Urinary bladder (tissue), 4 donors: ENCODE data around the gene AKAP5. TPM values are rescaled to one million over a fixed set of nuclear protein-coding genes. Genes with fewer than 3 reads are reported as not detected.
"Not testable (repeated sequence)": the region's sequence is repeated elsewhere in the genome, so short reads cannot be mapped to it uniquely, and the experiment has no call there.

Experiments used
- DNase-seq: peaks from one replicate; pipeline ENCODE4 v3.0.0-alpha.2; 2015; ENCODE audit errors: extremely low spot score
- H3K27ac ChIP-seq: one replicate; pipeline ENCODE4 v1.5.1; 2013; ENCODE audit warnings: low read depth, mild to moderate bottlenecking, moderate library complexity
- H3K36me3 ChIP-seq: one replicate; pipeline ENCODE4 v1.6.1; 2013; ENCODE audit warnings: mild to moderate bottlenecking, moderate library complexity; ENCODE audit not compliant: insufficient read depth
- H3K4me1 ChIP-seq: one replicate; pipeline ENCODE4 v1.6.1; 2013; ENCODE audit warnings: mild to moderate bottlenecking, moderate library complexity; ENCODE audit not compliant: insufficient read depth
- H3K4me3 ChIP-seq: one replicate; pipeline ENCODE4 v1.5.1; 2013; ENCODE audit warnings: low read depth, low read length
- WGBS: extraction: QIAGEN DNeasy Blood & Tissue Kit; methylation state at CpG from one replicate; pipeline ENCODE4 v1.1.7; 2013; 5-methylcytosine and 5-hydroxymethylcytosine counted together
- polyA plus RNA-seq: library from polyadenylated mRNA; stranded (reverse); fragments of 200-250 nt; gene quantifications from one replicate; pipeline ENCODE4 v1.2.3, GENCODE V29; 2013
- total RNA-seq: library from RNA; depleted of rRNA; stranded (reverse); fragments of >200 nt; gene quantifications from one replicate; pipeline ENCODE4 v1.2.3, GENCODE V29; 2014
- donor health status: healthy with polysubstance abuse.
- donor health status: healthy.

The AKAP5 gene
- total and polyA plus RNA-seq, 2 donors: 0.35 to 5.6 TPM

DNA sequence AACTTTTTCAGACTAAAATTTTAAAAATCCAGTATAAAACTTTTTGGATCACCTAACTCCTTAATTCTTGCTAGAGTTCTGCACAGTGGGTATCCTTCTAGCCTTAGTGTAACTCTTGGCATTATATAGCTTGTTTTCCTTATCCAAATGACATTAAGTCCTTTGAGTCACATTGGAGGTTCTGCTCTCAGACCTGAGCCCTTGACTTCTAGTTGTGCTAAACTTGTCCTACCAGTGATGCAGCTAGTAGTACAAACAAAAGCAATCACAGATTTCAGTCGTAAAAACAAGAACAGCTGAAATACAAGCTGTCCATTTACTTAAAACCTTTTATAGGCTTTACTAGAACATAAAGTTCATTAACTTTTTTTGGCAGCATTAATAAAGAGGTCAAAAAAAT, 49.8 kb downstream of the AKAP5 start:
- Histone ChIP-seq H3K36me3 (no peaks in the 10 kb centered on the region), H3K27ac (no peak overlapping the region), H3K4me1 (peaks cover 2% of the 10 kb centered on the region), H3K4me3 (no peak overlapping the region)
- WGBS: 40% methylated on average over 1 of the region's 1 CpG
- no peak for DNase-seq

DNA sequence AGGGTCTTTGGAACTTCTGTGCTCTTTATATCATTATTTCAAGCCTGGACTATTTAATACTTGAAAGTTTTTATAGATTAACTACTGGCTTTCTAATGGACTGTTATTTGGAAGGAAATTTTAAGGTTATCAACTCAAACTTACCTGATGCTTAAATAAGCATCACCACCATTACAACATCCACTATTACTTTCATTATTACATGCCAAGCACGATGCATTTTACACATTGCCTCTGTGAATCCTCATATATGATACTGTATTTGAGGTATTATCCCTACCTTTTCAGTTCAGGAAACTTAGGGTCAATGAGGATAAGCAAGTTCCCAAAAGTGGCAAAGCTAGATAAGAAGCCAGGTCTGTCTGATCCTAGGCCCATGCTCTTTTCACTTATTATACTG, 51.7 kb downstream of the AKAP5 start:
- peaks cover 2% of the 10 kb centered on the region for H3K4me1 ChIP-seq

GRCh38 chr14:64517667-64518066, 52.4 kb downstream of the AKAP5 start:
- 93% methylated on average over 6 of the region's 6 CpGs for WGBS
- H3K4me1 ChIP-seq, H3K27ac ChIP-seq, H3K4me3 ChIP-seq, DNase-seq, H3K36me3 ChIP-seq: not testable (repeated sequence)

More for the DNA sequence above, 51.7 kb downstream of the AKAP5 start:
- H3K27ac ChIP-seq: no peak overlapping the region
- no peak for DNase-seq
- no peaks in the 10 kb centered on the region for H3K36me3 ChIP-seq
- WGBS: 87% methylated on average over 1 of the region's 1 CpG
- no peak overlapping the region for H3K4me3 ChIP-seq

GRCh38 chr14:64518229-64518628, 52.9 kb downstream of the AKAP5 start:
- WGBS: 91% methylated on average over 4 of the region's 4 CpGs
- H3K4me1 ChIP-seq: peaks cover 2% of the 10 kb centered on the region
- no peak for DNase-seq
- H3K4me3 ChIP-seq: no peak overlapping the region
- no peak overlapping the region for H3K27ac ChIP-seq
- no peaks in the 10 kb centered on the region for H3K36me3 ChIP-seq

DNA sequence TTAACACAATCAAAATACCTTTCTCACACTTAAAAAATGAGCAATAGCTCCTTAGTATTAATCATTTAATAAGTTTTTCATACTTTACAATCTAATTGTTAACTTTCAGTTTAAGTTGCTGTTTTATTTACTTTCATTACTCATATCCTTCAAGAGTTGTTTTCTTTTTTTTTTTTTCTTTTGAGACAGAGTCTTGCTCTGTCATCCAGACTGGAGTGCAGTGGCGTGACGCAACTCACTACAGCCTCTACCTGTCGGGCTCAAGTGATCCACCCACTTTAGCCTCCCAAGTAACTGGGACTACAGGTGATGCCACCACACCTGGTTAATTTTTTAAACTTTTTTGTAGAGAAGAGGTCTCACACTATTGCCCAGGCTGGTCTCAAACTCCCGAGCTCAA, 55.4 kb downstream of the AKAP5 start:
- H3K36me3 ChIP-seq: no peaks in the 10 kb centered on the region
- no peaks in the 10 kb centered on the region for H3K4me1 ChIP-seq
- no peak for DNase-seq
- WGBS: 96% methylated on average over 4 of the region's 4 CpGs
- no peak overlapping the region for H3K4me3 ChIP-seq
- H3K27ac ChIP-seq: no peak overlapping the region

GRCh38 chr14:64522591-64523355, 57.5 kb downstream of the AKAP5 start:
- H3K4me1 ChIP-seq: no peaks in the 10 kb centered on the region
- no peak overlapping the region for H3K4me3 ChIP-seq
- WGBS: 88% methylated on average over 9 of the region's 9 CpGs
- no peak for DNase-seq
- no peak overlapping the region for H3K27ac ChIP-seq
- H3K36me3 ChIP-seq: no peaks in the 10 kb centered on the region

Other genes starting within 250 kb of the AKAP5 start
- gene ESR2, start 171.1 kb upstream of the AKAP5 start, total RNA-seq: 1.7 TPM
- 1.6 TPM for gene ESR2, start 171.1 kb upstream of the AKAP5 start, polyA plus RNA-seq
- gene MTHFD1, start 77.1 kb upstream of the AKAP5 start, total RNA-seq: 29.4 TPM
- gene MTHFD1, start 77.1 kb upstream of the AKAP5 start, polyA plus RNA-seq: 28.4 TPM
- 14.5 TPM for gene ZBTB25, start 38.3 kb downstream of the AKAP5 start, total RNA-seq
- gene ZBTB25, start 38.3 kb downstream of the AKAP5 start, polyA plus RNA-seq: 5.9 TPM
- gene ZBTB1, start 39.3 kb downstream of the AKAP5 start, total RNA-seq: 96.6 TPM
- 24.1 TPM for gene ZBTB1, start 39.3 kb downstream of the AKAP5 start, polyA plus RNA-seq
- 50.8 TPM for gene HSPA2, start 75.2 kb downstream of the AKAP5 start, total RNA-seq
- gene HSPA2, start 75.2 kb downstream of the AKAP5 start, polyA plus RNA-seq: 124 TPM
- gene PPP1R36, start 84.5 kb downstream of the AKAP5 start, total RNA-seq: 1.8 TPM
- gene PPP1R36, start 84.5 kb downstream of the AKAP5 start, polyA plus RNA-seq: 0.57 TPM
- 30.6 TPM for gene PLEKHG3, start 238.9 kb downstream of the AKAP5 start, total RNA-seq
- 74.5 TPM for gene PLEKHG3, start 238.9 kb downstream of the AKAP5 start, polyA plus RNA-seq